ENCODE measurements around the gene ENOX1. TPM values are rescaled to one million over a fixed set of nuclear protein-coding genes. Genes with fewer than 3 reads are reported as not detected.

The ENOX1 gene
- total and polyA plus RNA-seq, 2 donors (not counting 3 experiments of a cell fraction or from before 2014, with no cell fraction given) = 0.17 to 0.97 TPM

DNA sequence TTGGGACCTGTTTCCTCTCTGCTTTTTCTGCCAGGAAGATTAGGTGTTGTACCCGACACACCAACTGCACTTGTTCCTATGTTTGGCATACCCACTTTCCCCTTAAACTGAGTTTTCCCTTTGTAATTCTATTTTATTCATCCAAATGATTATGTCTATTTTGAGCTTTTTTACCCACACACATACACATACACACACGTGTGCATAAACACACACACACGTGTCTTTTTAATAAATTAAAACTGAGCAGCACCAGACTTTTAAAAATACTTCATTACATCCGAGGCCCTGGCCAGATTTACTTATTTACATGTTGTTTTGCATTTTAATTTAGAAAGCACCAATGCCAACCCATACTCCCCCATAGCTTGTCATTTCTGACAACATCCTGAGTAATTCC lies 413.4 kb downstream of the ENOX1 start:
- ChIA-PET POLR2A (no interaction called here), CTCF (no interaction called here)
- BruUV-seq (replicated peaks) = no TSS peak
- Histone ChIP-seq H3K36me3 (ENCODE audit: control insufficient read depth in 2 of 2, extremely low read depth in 1 of 2, insufficient read depth in 2 of 2, low read length in 2 of 2) (no peaks in the 10 kb centered on the region), H3K27me3 (ENCODE audit: control insufficient read depth in 2 of 2, insufficient read depth in 2 of 2, low read length in 2 of 2) (no peaks in the 10 kb centered on the region), H3K27ac (ENCODE audit: insufficient read depth, low read depth, low read length) (no peak overlapping the region), H3K4me3 (replicated peaks in 1 of 3; ENCODE audit: insufficient read depth in 1 of 3, low read depth in 1 of 3, low read length in 3 of 3) (no peak overlapping the region), H3K79me2 (ENCODE audit: control insufficient read depth, insufficient read depth, low read length) (no peaks in the 10 kb centered on the region), H3K4me2 (ENCODE audit: insufficient read depth, low read length) (no peak overlapping the region), H3K9me1 (replicated peaks; ENCODE audit: control insufficient read depth, extremely low read depth, insufficient read depth, low read length) (no peaks in the 10 kb centered on the region), H3K9me3 (replicated peaks; ENCODE audit: control insufficient read depth, insufficient read depth, low read length) (no peaks in the 10 kb centered on the region), H4K20me1 (replicated peaks; ENCODE audit: control insufficient read depth, extremely low read depth, insufficient read depth, low read length) (no peaks in the 10 kb centered on the region), H3K9ac (replicated peaks; ENCODE audit: extremely low read depth, insufficient read depth, low read length) (no peak overlapping the region), H2AFZ (ENCODE audit: low read depth, low read length) (no peak overlapping the region), H3K4me1 (ENCODE audit: control insufficient read depth, extremely low read depth, insufficient read depth, low read length) (peaks cover 19% of the 10 kb centered on the region)
- dilution Hi-C loops (cut with MboI; ENCODE audit: extremely low pct_ligation_motif_present, low sequenced_read_pairs) (no loop called here), intact Hi-C loops (cut with micrococcal nuclease) (no loop called here)
- TF ChIP-seq, protein P1, sequence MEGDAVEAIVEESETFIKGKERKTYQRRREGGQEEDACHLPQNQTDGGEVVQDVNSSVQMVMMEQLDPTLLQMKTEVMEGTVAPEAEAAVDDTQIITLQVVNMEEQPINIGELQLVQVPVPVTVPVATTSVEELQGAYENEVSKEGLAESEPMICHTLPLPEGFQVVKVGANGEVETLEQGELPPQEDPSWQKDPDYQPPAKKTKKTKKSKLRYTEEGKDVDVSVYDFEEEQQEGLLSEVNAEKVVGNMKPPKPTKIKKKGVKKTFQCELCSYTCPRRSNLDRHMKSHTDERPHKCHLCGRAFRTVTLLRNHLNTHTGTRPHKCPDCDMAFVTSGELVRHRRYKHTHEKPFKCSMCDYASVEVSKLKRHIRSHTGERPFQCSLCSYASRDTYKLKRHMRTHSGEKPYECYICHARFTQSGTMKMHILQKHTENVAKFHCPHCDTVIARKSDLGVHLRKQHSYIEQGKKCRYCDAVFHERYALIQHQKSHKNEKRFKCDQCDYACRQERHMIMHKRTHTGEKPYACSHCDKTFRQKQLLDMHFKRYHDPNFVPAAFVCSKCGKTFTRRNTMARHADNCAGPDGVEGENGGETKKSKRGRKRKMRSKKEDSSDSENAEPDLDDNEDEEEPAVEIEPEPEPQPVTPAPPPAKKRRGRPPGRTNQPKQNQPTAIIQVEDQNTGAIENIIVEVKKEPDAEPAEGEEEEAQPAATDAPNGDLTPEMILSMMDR (IDR thresholded peaks at IDR 0.05; ENCODE audit: extremely low read depth in 1 of 2, insufficient read depth in 1 of 2, low read depth in 1 of 2, low read length in 2 of 2) = no peak
- TF ChIP-seq GATA2 (IDR thresholded peaks at IDR 0.05; ENCODE audit: insufficient read depth, insufficient read length, low read depth, low read length) = no peak
- no peak for TF ChIP-seq FOS (IDR thresholded peaks at IDR 0.05; ENCODE audit: borderline replicate concordance, insufficient read depth, low read length)
- TF ChIP-seq JUN (IDR thresholded peaks at IDR 0.05; ENCODE audit: borderline replicate concordance, insufficient read depth, insufficient read length, low read depth) = no peak
- TF ChIP-seq EZH2 (IDR thresholded peaks at IDR 0.05; ENCODE audit: borderline replicate concordance, low read depth, low read length, severe bottlenecking) = no peak
- TF ChIP-seq MYC (IDR thresholded peaks at IDR 0.05; ENCODE audit: low read depth, low read length) = no peak
- DNase-seq (ENCODE audit: low read depth, low spot score) (no peak), FAIRE-seq (no peak)

DNA sequence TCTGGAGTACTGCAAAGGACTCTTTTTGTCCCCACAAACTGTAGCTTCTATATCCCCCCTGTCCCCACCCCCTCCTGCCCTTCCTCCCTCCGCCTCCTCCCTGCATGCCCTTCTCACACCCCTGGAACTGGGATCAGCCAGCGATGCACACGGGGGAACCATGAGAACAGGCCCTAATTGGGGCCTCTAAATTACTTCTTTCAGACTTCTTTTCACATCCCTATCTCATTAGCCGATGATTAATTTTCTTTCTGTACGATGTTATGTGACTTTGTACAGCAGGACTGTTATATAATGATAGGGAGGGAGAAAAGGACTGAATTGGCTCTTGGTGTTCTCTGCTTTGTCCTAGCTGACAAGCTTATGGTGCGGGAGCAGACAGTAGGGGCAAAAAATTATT lies 415.9 kb downstream of the ENOX1 start:
- no TSS peak for BruUV-seq (replicated peaks)
- TF ChIP-seq EZH2 (IDR thresholded peaks at IDR 0.05; ENCODE audit: borderline replicate concordance, low read depth, low read length, severe bottlenecking) (no peak), GATA2 (IDR thresholded peaks at IDR 0.05; ENCODE audit: insufficient read depth, insufficient read length, low read depth, low read length) (no peak), JUN (IDR thresholded peaks at IDR 0.05; ENCODE audit: borderline replicate concordance, insufficient read depth, insufficient read length, low read depth) (no peak), FOS (IDR thresholded peaks at IDR 0.05; ENCODE audit: borderline replicate concordance, insufficient read depth, low read length) (no peak), POLR2A (IDR thresholded peaks at IDR 0.05; ENCODE audit: low read depth, low read length) (no peak), MYC (IDR thresholded peaks at IDR 0.05; ENCODE audit: low read depth, low read length) (no peak), POLR2AphosphoS5 (IDR thresholded peaks at IDR 0.05; ENCODE audit: insufficient read depth, low read depth, low read length) (no peak)
- TF ChIP-seq, protein P2, sequence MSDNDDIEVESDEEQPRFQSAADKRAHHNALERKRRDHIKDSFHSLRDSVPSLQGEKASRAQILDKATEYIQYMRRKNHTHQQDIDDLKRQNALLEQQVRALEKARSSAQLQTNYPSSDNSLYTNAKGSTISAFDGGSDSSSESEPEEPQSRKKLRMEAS (IDR thresholded peaks at IDR 0.05; ENCODE audit: insufficient read depth, insufficient read length) = no peak
- TF ChIP-seq, protein P1 (IDR thresholded peaks at IDR 0.05; ENCODE audit: extremely low read depth in 1 of 2, insufficient read depth in 1 of 2, low read depth in 1 of 2, low read length in 2 of 2) = no peak
- Histone ChIP-seq H3K27ac (ENCODE audit: insufficient read depth, low read depth, low read length) (no peak overlapping the region), H4K20me1 (replicated peaks; ENCODE audit: control insufficient read depth, extremely low read depth, insufficient read depth, low read length) (no peaks in the 10 kb centered on the region), H3K9me3 (replicated peaks; ENCODE audit: control insufficient read depth, insufficient read depth, low read length) (no peaks in the 10 kb centered on the region), H3K27me3 (ENCODE audit: control insufficient read depth in 2 of 2, insufficient read depth in 2 of 2, low read length in 2 of 2) (no peaks in the 10 kb centered on the region), H2AFZ (ENCODE audit: low read depth, low read length) (no peak overlapping the region), H3K36me3 (ENCODE audit: control insufficient read depth in 2 of 2, extremely low read depth in 1 of 2, insufficient read depth in 2 of 2, low read length in 2 of 2) (no peaks in the 10 kb centered on the region), H3K9me1 (replicated peaks; ENCODE audit: control insufficient read depth, extremely low read depth, insufficient read depth, low read length) (no peaks in the 10 kb centered on the region), H3K79me2 (ENCODE audit: control insufficient read depth, insufficient read depth, low read length) (no peaks in the 10 kb centered on the region), H3K4me3 (replicated peaks in 1 of 3; ENCODE audit: insufficient read depth in 1 of 3, low read depth in 1 of 3, low read length in 3 of 3) (no peak overlapping the region), H3K9ac (replicated peaks; ENCODE audit: extremely low read depth, insufficient read depth, low read length) (no peak overlapping the region), H3K4me1 (ENCODE audit: control insufficient read depth, extremely low read depth, insufficient read depth, low read length) (peaks cover 4% of the 10 kb centered on the region), H3K4me2 (ENCODE audit: insufficient read depth, low read length) (no peak overlapping the region)
- dilution Hi-C loops (cut with MboI; ENCODE audit: extremely low pct_ligation_motif_present, low sequenced_read_pairs) (no loop called here), intact Hi-C loops (cut with micrococcal nuclease) (no loop called here)
- no peak for DNase-seq (ENCODE audit: low read depth, low spot score)
- FAIRE-seq = no peak
- POLR2A ChIA-PET = no interaction called here
- CTCF ChIA-PET = no interaction called here
